HG03097 (cell line): ENCODE results near the gene CEP55.
"Not testable (repeated sequence)": the region's sequence is repeated elsewhere in the genome, so short reads cannot be mapped to it uniquely, and the experiment has no call there.

Experiments
- ATAC-seq: cut with Tn5 transposase; IDR thresholded peaks from one replicate; pipeline ENCODE4 v1.9.1; 2021; ENCODE audit not compliant: unreplicated experiment, low FRiP score

The CEP55 gene

DNA sequence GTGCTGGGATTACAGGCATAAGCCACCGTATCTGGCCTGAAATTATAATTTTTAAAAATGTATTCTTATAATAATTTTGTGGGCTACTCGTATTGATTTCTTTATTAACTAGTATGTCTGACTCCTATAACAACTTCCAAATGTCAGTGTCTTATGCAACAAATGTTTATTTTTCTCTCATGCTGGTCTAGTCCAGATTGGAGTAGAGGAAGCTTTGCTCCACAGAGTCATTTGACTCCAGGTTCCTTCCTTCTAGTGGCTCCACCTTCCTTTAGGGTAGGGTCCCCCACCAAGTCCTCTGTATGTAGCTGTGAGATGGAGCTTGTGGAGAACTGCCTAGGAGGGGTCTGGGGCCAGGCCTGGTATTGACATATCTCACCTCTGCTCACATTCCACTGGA is 8.7 kb downstream of the CEP55 start:
- ATAC-seq, result no peak

DNA sequence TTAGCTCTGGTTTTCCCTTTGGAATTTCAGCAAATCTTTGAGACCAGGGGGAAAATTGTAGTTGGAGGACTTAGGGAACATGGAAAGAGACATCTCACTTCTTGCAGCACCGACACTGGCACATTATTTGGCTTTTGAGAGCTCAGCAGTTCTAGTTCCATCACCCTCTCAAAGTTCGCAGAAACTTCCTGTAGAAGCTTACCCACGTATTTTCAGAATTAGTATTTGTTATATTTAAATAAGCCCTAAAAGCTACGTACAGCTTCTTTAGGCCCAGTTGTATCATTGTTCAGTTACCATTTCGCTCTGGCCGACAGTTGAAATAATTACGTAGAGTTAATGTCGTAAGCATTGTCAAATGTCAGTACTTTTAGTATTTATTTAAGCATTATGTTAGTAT is 13.4 kb downstream of the CEP55 start:
- ATAC-seq, result no peak

DNA sequence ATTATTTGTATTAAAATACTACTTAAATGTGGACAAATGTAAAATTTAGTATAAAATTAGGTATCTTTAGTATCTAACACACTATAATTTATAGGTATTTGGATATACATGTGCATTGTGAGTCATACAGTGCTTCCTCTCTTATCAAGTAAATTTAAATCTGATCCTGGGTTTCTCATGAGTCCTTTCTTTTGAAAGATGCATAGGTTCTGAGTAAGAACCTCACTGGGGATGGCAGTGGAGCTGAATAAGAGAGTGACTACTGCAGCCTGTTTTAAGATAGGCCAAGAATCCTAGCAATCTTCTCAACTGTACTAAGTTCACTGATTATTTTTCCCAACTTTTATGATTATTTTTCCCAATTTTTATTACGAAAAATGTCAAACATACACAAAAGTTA is 16.2 kb downstream of the CEP55 start:
- no peak for ATAC-seq

DNA sequence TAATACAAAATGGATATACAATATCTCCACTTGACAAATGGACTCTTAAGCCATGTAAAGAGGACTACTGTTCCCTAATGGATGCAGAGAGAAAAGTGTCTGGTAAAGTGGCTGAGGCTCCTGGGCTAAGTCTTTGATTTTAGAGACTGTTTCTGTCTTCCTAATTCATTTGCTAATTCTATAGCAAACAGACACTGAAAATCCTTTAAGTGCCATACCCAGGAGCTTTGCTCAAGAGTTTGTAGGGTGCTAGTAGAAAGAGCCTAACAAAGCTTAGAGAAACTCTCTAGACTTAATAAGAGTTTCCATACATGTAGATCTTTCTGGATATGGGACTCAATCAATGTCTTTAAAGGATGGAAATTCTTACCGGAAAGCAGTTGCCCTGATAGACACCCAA is 16.7 kb downstream of the CEP55 start:
- ATAC-seq, result no peak

DNA sequence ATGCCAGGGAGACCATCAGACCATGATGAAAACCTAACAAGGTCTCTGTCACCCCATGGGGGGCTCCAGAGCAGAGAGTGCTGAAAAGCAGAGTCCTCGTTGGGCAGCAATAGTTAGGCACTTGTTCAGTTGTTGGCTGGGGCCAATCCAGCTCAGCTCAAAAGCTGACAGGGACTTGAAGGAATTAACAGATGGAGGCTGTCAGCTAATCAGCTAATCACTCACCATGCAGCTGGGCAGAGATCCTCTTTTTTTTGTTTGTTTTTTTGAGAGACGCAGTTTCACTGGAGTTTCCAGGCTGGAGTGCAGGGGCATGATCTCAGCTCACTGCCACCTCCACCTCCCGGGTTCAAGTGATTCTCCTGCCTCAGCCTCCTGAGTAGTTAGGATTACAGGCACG is 18.1 kb downstream of the CEP55 start:
- ATAC-seq, result no peak

DNA sequence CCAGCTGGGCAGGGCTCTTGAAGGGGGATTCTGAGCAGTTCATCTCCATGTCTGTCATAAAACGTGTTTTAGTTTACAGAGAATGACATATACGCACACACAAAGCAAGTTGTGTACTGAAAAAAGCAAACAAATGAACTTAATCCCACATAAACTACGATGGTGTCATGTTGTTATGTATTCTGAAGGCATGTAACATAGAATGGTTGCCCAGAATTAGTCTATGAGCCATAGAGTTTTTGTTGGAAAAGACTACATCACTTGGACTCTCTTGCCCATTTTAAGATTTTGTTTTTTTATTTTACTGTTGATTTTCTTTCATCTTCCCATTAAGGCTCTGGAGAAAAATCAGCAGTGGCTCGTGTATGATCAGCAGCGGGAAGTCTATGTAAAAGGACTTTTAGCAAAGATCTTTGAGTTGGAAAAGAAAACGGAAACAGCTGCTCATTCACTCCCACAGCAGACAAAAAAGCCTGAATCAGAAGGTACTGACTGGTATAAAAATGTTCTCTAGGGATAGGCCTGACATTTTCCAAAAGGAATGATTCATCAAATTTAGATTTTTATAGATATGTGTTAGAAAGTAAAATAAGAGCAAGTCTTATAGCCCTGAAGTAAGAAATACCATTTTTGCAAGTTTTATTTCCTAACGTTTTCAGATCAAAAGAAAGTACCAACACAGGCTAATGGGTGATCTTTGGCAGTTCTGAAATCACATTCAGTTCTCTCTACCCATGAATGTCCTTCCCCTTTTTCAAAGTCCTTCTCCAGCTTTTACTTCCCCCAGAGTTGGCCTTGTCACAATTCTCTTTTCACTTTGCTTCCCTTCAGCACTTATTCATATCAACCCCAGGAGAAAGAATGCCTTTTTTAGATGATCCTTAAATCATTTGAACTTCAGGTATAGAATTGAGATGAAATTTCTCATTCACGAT is 18.9 kb downstream of the CEP55 start:
- no peak for ATAC-seq

DNA sequence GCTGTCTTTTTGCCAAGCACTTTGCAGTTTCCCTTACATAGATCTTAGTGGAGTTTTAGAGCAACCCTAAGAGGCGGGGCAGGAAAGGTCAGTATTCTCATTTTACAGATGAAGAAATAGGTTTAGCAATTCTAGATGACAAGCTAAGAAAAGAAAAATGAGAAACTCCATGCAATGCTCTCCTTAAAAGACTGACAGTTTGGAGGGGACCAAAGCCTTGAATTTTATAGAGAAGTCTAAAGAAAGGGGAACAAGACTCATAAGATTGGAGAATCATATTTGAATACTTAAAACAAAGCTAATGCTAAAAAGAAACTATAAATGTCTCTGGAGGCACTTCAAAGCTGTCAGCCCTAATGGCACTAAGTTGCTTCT is 19.6 kb downstream of the CEP55 start:
- no peak for ATAC-seq

DNA sequence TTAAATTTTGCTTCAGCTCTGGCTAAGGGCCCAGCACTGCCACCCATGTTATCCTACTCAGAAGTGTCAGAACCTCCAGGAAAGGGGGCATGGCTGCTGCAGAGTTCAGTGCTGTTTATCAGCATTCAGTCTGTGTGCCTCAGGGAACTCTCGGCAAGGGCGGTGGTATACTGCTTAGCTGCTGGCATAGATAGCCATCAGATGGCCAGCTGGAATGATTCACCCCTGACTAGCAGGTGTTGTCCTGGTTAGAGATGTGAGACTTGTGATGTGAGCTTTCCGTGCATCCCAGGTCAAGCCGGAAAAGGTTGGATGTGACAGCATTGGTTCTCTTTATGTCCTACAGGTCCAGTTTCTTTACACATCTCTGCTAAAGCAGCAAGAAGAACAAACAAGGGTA is 22.1 kb downstream of the CEP55 start:
- ATAC-seq, result no peak

DNA sequence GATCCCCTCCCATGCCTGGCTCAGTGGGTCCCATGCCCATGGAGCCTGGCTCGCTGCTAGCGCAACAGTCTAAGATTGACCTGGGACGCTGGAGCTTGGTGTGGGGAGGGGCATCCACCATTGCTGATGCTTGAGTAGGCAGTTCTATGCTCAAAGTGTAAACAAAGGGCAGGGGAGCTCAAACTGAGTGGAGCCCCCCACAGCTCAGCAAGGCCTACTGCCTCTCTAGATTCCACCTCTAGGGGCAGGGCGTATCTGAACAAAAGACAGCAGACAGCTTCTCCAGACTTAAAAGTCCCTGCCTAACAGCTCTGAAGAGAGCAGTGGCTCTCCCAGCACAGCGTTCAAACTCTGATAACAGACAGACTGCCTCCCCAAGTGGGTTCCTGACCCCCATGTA is 38.9 kb downstream of the CEP55 start:
- no peak for ATAC-seq

DNA sequence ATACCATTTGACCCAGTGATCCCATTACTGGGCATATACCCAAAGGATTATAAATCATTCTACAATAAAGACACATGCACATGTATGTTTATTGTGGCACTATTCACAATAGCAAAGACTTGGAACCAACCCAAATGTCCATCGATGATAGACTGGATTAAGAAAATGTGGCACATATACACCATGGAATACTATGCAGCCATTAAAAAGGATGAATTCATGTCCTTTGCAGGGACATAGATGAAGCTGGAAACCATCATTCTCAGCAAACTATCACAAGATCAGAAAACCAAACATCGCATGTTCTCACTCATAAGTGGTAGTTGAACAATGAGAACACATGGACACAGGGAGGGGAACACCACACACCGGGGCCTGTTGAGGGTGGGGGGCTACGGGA is 44.5 kb downstream of the CEP55 start:
- ATAC-seq, result not testable (repeated sequence)

DNA sequence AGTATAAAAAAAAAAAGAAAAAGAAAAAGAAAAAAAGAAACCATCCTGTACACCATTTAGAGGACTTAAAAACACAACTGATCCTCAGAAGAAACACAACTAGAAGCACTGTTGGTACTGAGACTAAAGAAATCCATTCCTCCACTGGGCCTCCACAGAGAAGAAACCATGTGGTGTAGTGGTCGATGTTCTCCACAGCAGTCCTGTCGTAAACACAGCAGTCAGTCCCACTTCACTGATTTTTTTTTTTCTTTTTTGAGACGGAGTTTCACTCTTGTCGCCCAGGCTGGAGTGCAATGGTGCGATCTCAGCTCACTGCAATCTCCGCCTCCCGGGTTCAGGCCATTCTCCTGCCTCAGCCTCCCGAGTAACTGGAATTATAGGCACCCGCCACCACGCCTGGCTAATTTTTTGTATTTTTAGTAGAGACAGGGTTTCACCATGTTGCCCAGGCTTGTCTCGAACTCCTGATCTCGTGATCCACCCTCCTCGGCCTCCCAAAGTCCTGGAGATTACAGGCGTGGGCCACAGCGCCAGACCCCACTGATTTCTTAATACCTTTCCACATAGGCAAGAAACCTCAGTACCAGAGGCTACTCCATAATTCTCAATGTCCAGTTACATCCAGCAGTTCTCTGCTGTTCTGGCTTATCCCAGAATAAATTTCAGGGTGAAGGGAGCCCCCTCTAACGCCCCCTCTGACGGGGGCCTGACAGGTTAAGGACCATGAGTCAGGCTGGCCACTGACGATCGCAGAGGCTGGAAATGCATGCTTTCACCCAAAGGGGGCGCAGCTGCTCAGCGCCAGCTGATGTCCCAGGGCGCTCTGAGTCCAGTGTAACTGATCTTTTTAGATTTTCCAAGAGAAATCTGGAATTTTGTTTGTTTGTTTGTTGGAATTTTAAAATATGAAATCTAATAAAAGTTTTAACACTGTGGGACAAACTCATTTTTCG is 45.3 kb downstream of the CEP55 start:
- ATAC-seq, result no peak

DNA sequence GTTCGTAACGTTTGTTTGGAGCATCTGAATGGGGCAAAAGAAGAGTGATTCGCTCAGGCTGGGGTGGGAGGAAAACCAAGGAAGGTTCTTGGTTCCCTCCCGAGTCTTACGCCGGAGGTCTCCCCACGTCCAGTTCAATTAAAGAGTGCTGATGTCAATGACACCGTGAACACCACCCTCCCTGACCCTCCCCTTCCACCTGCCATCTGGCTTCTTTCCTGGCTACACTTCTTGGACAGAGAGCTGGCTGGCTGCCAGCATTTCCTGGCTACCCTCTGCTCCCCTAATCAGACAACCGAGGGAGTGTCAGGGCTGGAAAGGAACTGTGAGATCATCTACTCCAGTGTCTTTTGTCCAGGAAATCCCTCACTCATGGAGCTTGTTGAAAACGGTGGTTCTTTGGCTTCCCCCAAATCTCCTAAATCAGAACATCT is 46.0 kb downstream of the CEP55 start:
- ATAC-seq, result no peak

DNA sequence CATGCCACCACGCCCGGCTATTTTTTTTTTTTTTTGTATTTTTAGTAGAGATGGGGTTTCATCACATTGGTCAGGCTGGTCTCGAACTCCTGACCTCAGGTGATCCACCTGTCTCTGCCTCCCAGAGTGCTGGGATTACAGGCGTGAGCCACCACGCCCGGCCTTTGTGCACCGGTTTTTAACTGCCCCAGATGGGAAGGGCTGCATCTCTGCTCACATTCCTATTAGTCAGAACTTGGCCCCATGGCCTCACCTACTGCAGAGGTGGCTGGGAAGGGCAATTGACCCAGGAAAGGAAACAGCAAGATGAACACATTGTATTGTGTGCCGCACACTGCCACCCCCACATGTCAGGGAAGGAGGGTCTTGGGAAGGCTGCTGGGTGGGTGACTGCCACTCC is 50.6 kb downstream of the CEP55 start:
- not testable (repeated sequence) for ATAC-seq

DNA sequence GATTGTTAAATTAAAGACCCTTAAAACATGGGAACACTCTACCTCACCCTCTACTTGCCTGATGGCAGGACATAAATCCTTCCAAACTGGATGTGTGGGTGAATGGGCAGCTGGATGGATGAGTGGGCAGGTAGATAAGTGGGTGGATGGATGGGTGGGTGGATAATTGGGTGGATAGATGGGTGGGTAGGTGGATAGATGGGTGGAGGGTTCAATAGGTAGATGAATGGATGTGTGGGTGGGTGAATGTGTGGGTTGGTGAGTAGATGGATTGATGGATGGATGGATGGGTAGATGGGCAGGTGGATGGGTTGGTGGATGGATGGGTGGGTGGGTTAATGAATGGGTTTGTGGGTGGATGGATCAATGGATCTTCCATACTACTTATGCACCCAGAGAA is 51.1 kb downstream of the CEP55 start:
- no peak for ATAC-seq

DNA sequence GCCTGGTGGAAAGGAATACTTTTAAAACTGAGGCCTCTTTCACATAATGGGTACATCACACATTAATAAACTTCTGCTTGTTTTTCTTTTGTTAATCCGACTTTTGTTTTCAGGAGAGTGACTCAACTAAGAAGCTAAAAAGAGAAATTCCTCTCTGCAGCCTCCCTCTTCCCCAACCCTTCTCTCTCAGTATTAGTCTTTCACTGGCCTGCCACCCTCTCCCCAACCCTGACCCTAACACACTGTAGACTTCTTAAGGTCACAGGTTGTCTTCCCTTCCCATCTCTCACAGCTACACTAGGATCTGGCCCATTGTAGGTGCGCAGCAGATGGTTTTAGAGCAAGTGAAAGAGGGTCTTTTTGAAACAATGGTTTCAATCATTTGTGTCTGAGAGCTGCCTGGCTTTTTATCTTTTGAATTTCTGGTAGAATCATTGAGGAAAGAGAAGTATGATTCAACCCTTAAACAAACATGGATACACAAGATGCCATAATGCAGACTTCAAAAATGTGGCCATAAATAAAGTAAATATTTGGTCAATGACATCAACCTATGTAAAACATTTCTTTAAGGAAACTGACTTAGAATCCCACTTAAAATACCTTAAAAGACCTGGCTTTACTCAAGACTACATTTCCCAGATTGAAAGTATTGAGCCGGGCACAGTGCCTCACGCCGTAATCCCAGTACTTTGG is 52.1 kb downstream of the CEP55 start:
- no peak for ATAC-seq

DNA sequence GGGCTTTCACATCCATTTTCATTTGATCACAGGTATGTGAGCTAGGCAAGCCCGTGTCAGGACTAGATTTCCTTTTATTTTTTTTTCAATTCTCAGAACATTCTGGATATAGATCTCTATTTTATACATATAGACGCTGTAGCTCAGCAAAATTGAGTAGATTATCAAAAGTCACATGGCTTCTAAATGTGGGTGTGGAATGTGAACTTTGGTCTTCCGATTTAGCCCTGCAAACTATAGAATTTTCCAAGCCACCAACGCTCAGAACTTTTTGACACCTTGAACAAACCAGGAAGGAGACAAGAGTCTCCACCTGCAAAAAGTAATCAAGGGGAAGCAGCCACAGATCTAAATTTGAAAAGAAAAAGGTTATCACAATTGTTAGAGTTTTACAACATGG is 54.2 kb downstream of the CEP55 start:
- ATAC-seq, result no peak

DNA sequence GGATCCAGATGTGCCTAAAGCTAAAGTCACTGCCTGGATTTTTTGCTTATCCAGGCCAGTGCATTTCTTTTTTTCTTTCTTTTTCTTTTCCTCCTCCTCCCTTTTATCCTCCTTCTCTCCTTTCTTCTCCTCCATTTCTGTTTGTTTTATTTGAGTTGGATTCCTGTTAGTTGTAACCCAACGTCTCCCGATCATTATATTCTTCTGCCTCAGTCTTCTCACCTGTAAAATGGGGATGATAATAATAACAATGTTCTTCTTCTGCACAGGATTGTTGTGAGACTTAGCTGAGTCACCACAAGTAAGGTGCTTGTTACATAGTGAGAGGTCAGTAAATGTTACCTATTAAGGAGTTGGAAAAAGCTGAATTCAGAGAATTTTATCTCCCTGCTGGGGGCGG is 56.4 kb downstream of the CEP55 start:
- no peak for ATAC-seq

DNA sequence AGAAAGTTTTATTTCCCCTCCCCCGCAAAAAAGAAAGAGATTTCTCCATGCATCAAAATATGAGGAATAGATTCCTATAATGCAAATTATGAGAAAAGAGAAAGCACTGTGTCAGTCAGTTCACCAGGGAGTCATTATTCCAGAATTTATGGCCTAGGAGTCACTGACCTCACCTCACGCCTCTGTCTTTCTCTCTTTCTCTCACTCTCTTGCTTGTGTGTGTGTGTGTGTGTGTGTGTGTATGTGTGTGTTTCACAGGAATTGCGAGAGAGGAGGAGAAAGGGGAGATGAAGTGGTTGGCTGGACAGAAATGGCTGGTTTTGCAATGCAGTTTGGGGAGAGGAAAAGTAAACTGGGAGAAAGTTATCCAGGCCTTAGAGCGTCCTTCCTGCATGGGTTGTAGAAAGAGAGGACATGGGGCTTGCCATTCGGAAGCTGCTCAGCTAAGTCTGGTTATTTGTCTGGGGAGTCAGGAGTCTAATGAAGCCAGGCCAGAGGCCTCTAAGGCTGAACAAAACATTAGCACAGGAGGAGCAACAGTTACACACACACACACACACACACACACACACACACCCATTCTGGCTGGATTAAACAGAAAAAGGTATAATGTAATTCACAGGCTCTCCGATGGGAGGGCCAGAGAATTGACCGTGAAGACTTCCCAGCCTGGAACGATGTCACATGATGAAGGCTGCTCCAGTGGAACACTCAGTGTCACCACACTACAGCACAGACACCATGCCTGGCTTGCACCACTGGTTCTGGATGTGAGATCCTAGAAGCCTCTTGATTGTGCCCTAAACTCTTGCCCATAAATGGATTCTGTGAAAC is 57.3 kb downstream of the CEP55 start:
- no peak for ATAC-seq

DNA sequence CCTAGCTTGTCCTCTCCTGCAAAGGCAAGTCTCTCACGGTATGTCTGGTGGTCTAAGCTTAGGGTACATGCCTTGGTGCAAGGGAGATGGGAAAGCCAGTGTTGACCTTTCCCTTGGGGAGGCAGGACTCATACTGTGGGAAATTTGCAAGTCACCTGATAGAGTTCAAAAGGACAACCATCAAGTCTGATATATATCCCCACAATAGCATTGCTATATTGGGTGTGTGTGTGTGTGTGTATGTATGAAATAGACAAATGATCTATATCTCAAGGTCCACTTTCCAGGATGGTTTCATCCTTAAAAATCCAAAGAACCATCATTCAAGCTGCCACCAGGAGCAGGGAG is 57.9 kb downstream of the CEP55 start:
- ATAC-seq, result no peak

DNA sequence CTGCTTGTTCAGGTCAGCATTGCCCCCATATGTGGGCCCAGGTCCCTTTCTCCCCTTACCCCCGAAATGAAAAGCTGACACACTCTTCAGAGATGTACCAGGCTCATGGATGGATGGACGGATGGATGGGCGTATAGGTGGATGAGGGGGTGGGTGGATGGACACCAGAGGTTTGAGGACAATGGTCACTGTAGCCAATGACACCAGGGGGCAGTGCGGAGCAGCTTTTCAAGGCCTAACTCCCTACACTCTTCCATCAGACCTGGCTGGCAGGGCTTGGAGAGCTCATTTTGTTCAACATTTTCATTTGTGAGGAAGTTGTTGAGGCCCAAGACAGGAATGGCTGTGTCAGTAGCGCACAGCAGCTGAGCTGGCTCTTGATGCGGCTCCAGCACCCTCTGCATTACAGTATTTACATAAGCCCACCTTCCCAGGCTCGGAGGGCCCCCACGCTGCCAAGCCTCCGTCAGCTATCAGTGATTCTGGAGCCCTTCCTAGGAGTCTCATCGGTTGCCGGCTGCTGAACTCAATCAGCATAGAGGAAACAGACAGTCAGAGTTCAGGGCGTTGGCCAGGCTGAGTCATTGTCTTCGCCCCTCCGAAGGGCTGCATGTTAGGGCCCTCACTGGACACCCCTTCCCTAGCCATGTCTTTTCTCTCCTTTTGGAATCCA is 58.5 kb downstream of the CEP55 start:
- no peak for ATAC-seq
